Measurements from ENCODE around the gene ADAMTSL4.

Gene ADAMTSL4

DNA sequence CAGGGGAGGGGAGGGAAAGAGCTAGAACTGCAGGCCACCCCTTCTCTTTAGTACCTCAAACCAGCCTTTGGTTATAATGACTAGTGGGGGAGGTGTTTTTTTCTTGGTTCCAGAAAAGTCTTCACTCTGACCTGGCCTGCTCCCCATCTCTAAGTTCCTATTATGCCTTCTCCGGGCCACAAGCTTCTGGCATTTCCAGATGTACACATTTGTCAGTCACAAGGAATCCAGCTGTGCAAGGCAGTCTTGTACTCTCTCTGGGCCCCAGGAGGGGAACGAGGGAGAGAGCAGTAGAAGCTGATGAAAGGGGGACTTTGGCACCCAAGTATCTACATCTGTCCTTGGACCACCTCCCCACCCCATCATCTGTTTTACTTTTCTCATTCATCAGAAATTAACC is 36.4 kb upstream of the ADAMTSL4 start:
- TF ChIP-seq, protein P1, sequence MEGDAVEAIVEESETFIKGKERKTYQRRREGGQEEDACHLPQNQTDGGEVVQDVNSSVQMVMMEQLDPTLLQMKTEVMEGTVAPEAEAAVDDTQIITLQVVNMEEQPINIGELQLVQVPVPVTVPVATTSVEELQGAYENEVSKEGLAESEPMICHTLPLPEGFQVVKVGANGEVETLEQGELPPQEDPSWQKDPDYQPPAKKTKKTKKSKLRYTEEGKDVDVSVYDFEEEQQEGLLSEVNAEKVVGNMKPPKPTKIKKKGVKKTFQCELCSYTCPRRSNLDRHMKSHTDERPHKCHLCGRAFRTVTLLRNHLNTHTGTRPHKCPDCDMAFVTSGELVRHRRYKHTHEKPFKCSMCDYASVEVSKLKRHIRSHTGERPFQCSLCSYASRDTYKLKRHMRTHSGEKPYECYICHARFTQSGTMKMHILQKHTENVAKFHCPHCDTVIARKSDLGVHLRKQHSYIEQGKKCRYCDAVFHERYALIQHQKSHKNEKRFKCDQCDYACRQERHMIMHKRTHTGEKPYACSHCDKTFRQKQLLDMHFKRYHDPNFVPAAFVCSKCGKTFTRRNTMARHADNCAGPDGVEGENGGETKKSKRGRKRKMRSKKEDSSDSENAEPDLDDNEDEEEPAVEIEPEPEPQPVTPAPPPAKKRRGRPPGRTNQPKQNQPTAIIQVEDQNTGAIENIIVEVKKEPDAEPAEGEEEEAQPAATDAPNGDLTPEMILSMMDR (IDR thresholded peaks at IDR 0.05; ENCODE audit: borderline replicate concordance, insufficient read depth, low read depth, low read length): no peak
- no peak overlapping the region for H3K4me3 ChIP-seq (ENCODE audit: low read depth, low read length)

DNA sequence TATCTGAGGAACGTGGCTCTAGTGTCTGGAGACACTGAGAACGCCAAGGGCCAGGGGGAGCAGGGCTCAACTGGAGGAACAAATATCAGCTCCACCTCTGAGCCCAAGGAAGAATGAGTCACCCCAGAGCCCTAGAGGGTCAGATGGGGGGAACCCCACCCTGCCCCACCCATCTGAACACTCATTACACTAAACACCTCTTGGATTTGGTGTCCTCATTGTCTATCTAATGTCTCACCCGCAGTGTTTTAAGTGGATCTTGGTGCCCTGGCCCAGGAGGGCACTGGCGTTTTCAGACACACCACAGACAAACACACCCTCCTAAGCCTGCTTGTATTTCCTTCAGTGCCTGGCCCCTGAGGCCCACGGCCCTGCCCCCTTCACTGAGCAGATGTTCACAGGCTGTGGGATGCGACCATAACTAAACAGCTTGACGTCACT is 35.8 kb upstream of the ADAMTSL4 start:
- TF ChIP-seq, protein P1 (IDR thresholded peaks at IDR 0.05; ENCODE audit: borderline replicate concordance, insufficient read depth, low read depth, low read length): no peak
- no peak overlapping the region for H3K4me3 ChIP-seq (ENCODE audit: low read depth, low read length)

DNA sequence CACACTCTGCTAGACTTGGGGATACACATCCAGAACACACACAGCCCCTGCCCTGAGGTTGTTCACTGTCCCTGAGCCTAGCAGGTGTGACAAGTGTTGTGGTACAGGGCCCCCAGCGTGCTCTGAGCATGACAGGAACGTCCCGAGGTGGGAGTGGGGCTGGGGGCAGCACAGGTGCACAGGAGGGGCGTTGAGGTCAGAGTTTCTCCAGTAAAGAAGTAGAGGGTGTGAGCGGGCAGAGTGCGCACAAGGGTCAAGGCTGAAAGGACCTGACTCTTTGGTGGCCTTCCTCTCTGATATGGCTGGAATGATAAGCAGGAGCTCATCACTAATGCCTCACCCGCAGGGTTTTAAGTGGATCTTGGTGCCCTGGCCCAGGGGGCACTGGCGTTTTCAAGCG is 34.9 kb upstream of the ADAMTSL4 start:
- H3K4me3 ChIP-seq (ENCODE audit: low read depth, low read length): no peak overlapping the region
- TF ChIP-seq, protein P1 (IDR thresholded peaks at IDR 0.05; ENCODE audit: borderline replicate concordance, insufficient read depth, low read depth, low read length): no peak

DNA sequence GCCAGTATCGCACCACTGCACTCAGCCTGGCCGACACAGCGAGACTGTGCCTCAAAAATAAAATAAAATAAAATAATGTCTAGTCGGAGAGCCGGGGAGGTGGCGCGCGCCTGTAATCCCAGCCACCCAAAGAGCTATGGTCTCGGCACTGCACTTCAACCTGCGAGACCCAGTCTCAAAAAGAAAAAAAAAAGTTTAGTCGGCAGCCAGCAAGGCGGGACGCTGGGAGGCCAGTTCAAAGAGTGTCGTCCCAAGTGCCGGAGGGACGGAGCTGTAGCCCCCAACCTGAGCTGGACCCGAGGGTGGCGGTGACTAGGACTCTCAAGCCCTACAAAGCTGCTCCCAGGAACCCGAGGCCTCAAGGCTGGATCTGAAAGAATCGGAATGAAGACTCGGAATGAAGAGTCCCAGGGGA is 34.3 kb upstream of the ADAMTSL4 start:
- peak overlapping the region; percentile 85 for H3K4me3 ChIP-seq (ENCODE audit: low read depth, low read length)
- TF ChIP-seq, protein P1 (IDR thresholded peaks at IDR 0.05; ENCODE audit: borderline replicate concordance, insufficient read depth, low read depth, low read length): no peak

DNA sequence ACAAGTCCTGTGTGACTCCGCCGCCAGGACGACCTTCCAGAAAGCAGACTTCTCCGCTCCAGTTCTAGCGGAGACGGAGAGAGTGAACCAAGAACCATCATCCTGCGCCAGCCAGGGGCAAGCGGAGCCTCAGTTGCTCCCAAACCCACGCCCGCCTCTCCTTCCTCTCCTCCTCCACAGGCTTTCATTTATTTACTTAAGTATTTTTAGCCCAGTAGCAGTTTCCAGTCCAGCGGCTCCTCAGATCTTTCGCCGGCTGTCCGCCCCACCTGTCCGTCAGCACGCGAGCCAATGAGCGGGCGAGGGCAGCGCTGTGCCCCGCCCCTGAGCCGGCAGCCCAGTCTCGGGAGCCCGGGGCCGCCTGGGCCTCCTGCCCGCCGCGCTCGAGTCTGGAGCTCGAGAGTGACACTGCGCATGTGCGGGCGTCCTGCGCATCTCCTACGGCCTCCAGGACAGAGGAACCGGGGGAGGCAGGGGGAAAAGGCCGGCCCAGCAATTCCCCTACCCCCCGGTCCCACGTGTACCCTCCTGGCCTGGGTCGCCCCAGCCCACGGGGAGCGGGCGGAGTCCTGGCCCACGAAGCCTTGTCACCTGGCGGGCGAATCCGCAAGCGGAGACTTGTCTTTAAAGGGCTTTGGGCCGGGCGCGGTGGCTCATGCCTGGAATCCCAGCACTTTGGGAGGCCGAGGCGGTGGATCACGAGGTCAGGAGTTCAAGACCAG is 33.7 kb upstream of the ADAMTSL4 start, which contains the start of gene FALEC:
Gene FALEC (plus strand): TSS at position 425 of the 722 bp plus-strand sequence.
- peak within 1 kb of the TSS; percentile 85 for H3K4me3 ChIP-seq (ENCODE audit: low read depth, low read length)
- TF ChIP-seq, protein P1 (IDR thresholded peaks at IDR 0.05; ENCODE audit: borderline replicate concordance, insufficient read depth, low read depth, low read length): no peak

DNA sequence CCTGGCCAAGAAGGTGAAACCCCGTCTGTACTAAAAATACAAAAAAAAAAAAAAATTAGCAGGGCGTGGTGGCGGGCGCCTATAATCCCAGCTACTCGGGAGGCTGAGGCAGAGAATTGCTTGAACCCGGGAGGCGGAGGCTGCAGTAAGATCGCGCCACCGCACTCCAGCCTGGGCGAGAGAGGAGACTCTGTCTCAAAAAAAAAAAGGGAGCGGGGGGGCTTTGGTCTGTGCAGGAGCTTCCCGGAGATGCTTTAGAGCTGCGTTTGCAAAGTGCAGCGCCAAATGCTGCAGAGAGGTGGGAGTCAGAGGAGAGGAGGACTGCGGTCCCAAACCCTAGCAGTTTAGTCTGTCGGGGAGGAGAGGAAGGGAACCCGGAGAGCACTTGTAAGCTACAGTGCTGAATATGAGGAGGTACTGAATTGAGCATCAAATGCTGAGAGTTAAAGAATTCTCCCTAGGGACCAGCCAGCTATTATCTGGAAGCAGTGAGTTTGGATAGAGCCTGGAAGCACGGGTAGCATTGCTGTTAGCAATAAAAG is 33.1 kb upstream of the ADAMTSL4 start:
- H3K4me3 ChIP-seq (ENCODE audit: low read depth, low read length): peak overlapping the region; percentile 85
- TF ChIP-seq, protein P1 (IDR thresholded peaks at IDR 0.05; ENCODE audit: borderline replicate concordance, insufficient read depth, low read depth, low read length): no peak

DNA sequence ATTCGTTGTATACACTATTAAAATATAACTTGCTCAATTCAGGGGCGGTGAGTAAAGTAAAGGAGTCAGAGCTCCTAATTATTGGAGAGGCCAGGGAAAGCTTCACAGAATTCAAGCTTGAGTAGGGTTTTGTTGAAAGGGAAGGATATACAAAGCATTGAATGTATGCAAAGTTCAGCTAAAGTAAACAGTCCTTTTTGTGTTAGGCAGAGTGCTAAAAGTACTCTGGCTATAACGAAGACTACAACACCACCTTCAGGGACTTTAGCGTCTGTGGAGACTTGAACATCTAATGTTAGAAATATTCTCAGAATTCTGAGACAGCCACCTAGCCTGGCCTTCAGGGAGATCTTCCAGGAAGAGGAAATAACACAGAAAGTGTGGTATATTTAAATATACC is 32.6 kb upstream of the ADAMTSL4 start:
- TF ChIP-seq, protein P1 (IDR thresholded peaks at IDR 0.05; ENCODE audit: borderline replicate concordance, insufficient read depth, low read depth, low read length): no peak
- peak overlapping the region; percentile 85 for H3K4me3 ChIP-seq (ENCODE audit: low read depth, low read length)
